Measurements from ENCODE around the gene ESRRG.

ESRRG gene

GRCh38 chr1:216580538-216581057 is 142.6 kb downstream of the ESRRG start:
- DNase-seq = no peak
- H3K4me1 ChIP-seq (ENCODE audit: low read length) = no peaks in the 10 kb centered on the region
- no peaks in the 10 kb centered on the region for H3K79me2 ChIP-seq (ENCODE audit: low read length)
- no peaks in the 10 kb centered on the region for H3K9me3 ChIP-seq (replicated peaks; ENCODE audit: insufficient read depth, low read length)
- H3K36me3 ChIP-seq (replicated peaks; ENCODE audit: insufficient read depth, low read length) = no peaks in the 10 kb centered on the region
- no peak overlapping the region for H3K4me3 ChIP-seq (ENCODE audit: low read length)
- H3K27ac ChIP-seq (ENCODE audit: low read length) = no peak overlapping the region
- no peak overlapping the region for H3K4me2 ChIP-seq (ENCODE audit: low read depth, low read length)
- TF ChIP-seq EZH2 (optimal IDR thresholded peaks at IDR 0.05; ENCODE audit: low read depth, low read length) (no peak), CTCF (IDR thresholded peaks at IDR 0.05; ENCODE audit: low read length) (no peak), EZH2phosphoT487 (IDR thresholded peaks at IDR 0.05; ENCODE audit: low read length) (no peak)
- H3K27me3 ChIP-seq (replicated peaks; ENCODE audit: insufficient read depth, low read length) = no peaks in the 10 kb centered on the region
- H4K20me1 ChIP-seq (ENCODE audit: insufficient read depth, low read length) = no peaks in the 10 kb centered on the region
- H3K9me2 ChIP-seq (replicated peaks; ENCODE audit: insufficient read depth, low read length) = no peaks in the 10 kb centered on the region
- H2AFZ ChIP-seq (ENCODE audit: low read length) = no peak overlapping the region
- no peak overlapping the region for H3K9ac ChIP-seq (ENCODE audit: low read length)
- no peaks in the 10 kb centered on the region for H3F3A ChIP-seq (ENCODE audit: insufficient read depth, low read length)

GRCh38 chr1:216576234-216576937 is 146.8 kb downstream of the ESRRG start:
- Histone ChIP-seq H3K4me3 (ENCODE audit: low read length) (no peak overlapping the region), H3K9me3 (replicated peaks; ENCODE audit: insufficient read depth, low read length) (no peaks in the 10 kb centered on the region), H3K36me3 (replicated peaks; ENCODE audit: insufficient read depth, low read length) (no peaks in the 10 kb centered on the region), H3K4me1 (ENCODE audit: low read length) (no peaks in the 10 kb centered on the region), H3K4me2 (ENCODE audit: low read depth, low read length) (no peak overlapping the region), H2AFZ (ENCODE audit: low read length) (no peak overlapping the region), H3K27me3 (replicated peaks; ENCODE audit: insufficient read depth, low read length) (no peaks in the 10 kb centered on the region), H3K79me2 (ENCODE audit: low read length) (no peaks in the 10 kb centered on the region), H4K20me1 (ENCODE audit: insufficient read depth, low read length) (no peaks in the 10 kb centered on the region), H3K9me2 (replicated peaks; ENCODE audit: insufficient read depth, low read length) (no peaks in the 10 kb centered on the region), H3F3A (ENCODE audit: insufficient read depth, low read length) (no peaks in the 10 kb centered on the region), H3K27ac (ENCODE audit: low read length) (no peak overlapping the region), H3K9ac (ENCODE audit: low read length) (no peak overlapping the region)
- no peak for DNase-seq
- TF ChIP-seq EZH2phosphoT487 (IDR thresholded peaks at IDR 0.05; ENCODE audit: low read length) = no peak
- TF ChIP-seq CTCF (IDR thresholded peaks at IDR 0.05; ENCODE audit: low read length) = no peak
- TF ChIP-seq EZH2 (optimal IDR thresholded peaks at IDR 0.05; ENCODE audit: low read depth, low read length) = no peak

GRCh38 chr1:216566641-216567205 is 156.5 kb downstream of the ESRRG start:
- Histone ChIP-seq H3K9me2 (replicated peaks; ENCODE audit: insufficient read depth, low read length) (no peaks in the 10 kb centered on the region), H4K20me1 (ENCODE audit: insufficient read depth, low read length) (no peaks in the 10 kb centered on the region), H3K4me1 (ENCODE audit: low read length) (no peaks in the 10 kb centered on the region), H2AFZ (ENCODE audit: low read length) (no peak overlapping the region), H3K27me3 (replicated peaks; ENCODE audit: insufficient read depth, low read length) (no peaks in the 10 kb centered on the region), H3K27ac (ENCODE audit: low read length) (no peak overlapping the region), H3K4me3 (ENCODE audit: low read length) (no peak overlapping the region), H3K4me2 (ENCODE audit: low read depth, low read length) (no peak overlapping the region), H3K9me3 (replicated peaks; ENCODE audit: insufficient read depth, low read length) (no peaks in the 10 kb centered on the region), H3K9ac (ENCODE audit: low read length) (no peak overlapping the region), H3K79me2 (ENCODE audit: low read length) (no peaks in the 10 kb centered on the region), H3K36me3 (replicated peaks; ENCODE audit: insufficient read depth, low read length) (no peaks in the 10 kb centered on the region), H3F3A (ENCODE audit: insufficient read depth, low read length) (no peaks in the 10 kb centered on the region)
- TF ChIP-seq EZH2phosphoT487 (IDR thresholded peaks at IDR 0.05; ENCODE audit: low read length) (no peak), CTCF (IDR thresholded peaks at IDR 0.05; ENCODE audit: low read length) (peak; percentile 74)
- DNase-seq = peak; percentile 44

Measured in MM.1S (cell line).